ENCODE results near the gene MGAT4B. TPM values are rescaled to one million over a fixed set of nuclear protein-coding genes. Genes with fewer than 3 reads are reported as not detected.

Gene MGAT4B
- polyA plus RNA-seq, 3 donors = 12.4 to 151 (median 14.3) TPM

DNA sequence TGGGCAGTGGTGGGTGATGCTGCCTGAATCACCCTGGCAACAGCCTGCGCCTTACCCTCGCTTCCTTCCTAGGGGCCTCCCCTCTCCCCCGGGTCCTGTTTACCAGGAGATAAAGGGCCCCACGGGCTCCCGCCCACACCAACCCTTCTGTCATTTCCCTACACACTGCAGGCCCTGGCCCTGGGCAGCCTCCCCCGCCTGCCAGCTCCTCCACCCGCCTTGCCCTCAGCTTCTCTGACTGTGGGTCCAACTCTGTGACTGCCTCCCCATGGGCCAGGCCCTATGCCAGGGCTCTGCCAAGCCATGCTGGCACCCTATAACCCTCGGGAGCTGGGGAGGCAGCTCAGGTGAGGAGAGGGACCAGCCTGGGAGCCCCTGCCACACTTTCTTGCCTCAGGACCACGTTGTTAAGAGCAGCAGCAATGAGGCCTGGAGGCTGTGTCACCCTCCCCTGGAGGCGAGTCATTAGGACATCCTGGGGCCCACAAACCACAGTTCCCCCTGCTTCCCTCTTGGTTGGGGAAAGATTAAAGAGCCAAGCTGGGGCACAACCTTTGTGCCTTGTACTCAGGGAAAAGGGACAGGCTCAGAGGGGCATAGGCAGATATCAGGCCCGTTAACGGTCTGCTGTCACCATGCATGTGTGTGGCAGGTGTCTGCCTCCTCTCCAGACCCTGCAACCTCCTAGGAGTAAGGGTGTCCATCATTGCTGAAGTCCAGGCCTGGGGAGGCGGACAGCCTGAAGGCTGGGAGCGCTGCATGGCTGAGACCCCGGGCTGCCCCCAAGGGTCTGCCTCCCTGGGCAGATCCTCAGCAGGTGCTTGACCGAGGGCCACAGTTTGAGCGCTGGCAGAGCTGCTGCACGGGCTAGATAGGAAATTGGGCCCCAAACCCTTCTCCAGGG is 2.8 kb downstream of the MGAT4B start:
- peak overlapping the region; percentile 14 to 33 for H3K27ac ChIP-seq (ENCODE audit: low read depth in 1 of 2, low read length in 2 of 2)
- 18% methylated on average over 17 of the region's 18 CpGs for WGBS (ENCODE audit: insufficient coverage)
- no peaks in the 10 kb centered on the region for H3K27me3 ChIP-seq (ENCODE audit: control insufficient read depth in 2 of 2, insufficient read depth in 2 of 2, low read length in 2 of 2)
- peaks cover 45% of the 10 kb centered on the region for H3K79me2 ChIP-seq (ENCODE audit: insufficient read depth, low read length)
- no peaks in the 10 kb centered on the region for H3K9me3 Mint-ChIP-seq
- peaks cover 69% of the 10 kb centered on the region for H4K20me1 ChIP-seq (ENCODE audit: insufficient read depth, low read length)
- H3K27ac Mint-ChIP-seq = peak overlapping the region in 6 of 7 donors; percentile 63 to 82 (median 72)
- H3K9ac ChIP-seq (ENCODE audit: insufficient read depth, low read length, poor library complexity, severe bottlenecking) = peak overlapping the region; percentile 71
- peak overlapping the region; percentile 87 for H3K4me2 ChIP-seq (replicated peaks; ENCODE audit: extremely low read depth, low read length, poor library complexity, severe bottlenecking)
- peak overlapping the region in 1 of 3 experiments; percentile 80 for H3K4me3 ChIP-seq (replicated peaks in 1 of 3; ENCODE audit: low read depth in 2 of 3, low read length in 3 of 3)
- H3K36me3 Mint-ChIP-seq = peaks cover 24 to 31% of the 10 kb centered on the region in 2 donors
- peaks cover 36% of the 10 kb centered on the region for H3K4me1 Mint-ChIP-seq
- TF ChIP-seq, protein P1, sequence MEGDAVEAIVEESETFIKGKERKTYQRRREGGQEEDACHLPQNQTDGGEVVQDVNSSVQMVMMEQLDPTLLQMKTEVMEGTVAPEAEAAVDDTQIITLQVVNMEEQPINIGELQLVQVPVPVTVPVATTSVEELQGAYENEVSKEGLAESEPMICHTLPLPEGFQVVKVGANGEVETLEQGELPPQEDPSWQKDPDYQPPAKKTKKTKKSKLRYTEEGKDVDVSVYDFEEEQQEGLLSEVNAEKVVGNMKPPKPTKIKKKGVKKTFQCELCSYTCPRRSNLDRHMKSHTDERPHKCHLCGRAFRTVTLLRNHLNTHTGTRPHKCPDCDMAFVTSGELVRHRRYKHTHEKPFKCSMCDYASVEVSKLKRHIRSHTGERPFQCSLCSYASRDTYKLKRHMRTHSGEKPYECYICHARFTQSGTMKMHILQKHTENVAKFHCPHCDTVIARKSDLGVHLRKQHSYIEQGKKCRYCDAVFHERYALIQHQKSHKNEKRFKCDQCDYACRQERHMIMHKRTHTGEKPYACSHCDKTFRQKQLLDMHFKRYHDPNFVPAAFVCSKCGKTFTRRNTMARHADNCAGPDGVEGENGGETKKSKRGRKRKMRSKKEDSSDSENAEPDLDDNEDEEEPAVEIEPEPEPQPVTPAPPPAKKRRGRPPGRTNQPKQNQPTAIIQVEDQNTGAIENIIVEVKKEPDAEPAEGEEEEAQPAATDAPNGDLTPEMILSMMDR (IDR thresholded peaks at IDR 0.05) = no peak
- H3K27me3 Mint-ChIP-seq (ENCODE audit: low read depth in 3 of 3) = peaks cover 0 to 2% (median 0%) of the 10 kb centered on the region in 3 donors
- intact Hi-C loops (cut with micrococcal nuclease) = loop anchor here (2.0 to 5.0 kb wide), 3 partner anchors 17 to 103 kb away; partner anchors contain the start of genes SQSTM1 (in 1 of the 2) and TBC1D9B (in 1 of the 2)
- no peak overlapping the region for H2AFZ ChIP-seq (ENCODE audit: insufficient read depth, low read depth, low read length, poor library complexity, severe bottlenecking)
- peaks cover 22 to 25% of the 10 kb centered on the region in 2 donors for H3K36me3 ChIP-seq (replicated peaks in 1 of 2; ENCODE audit: control insufficient read depth in 1 of 2, insufficient read depth in 2 of 2, low read length in 2 of 2)
- H3K4me1 ChIP-seq (ENCODE audit: control insufficient read depth in 1 of 2, insufficient read depth in 2 of 2, low read length in 2 of 2) = peaks cover 41 to 53% of the 10 kb centered on the region in 2 donors
- no peaks in the 10 kb centered on the region for H3K9me3 ChIP-seq (replicated peaks in 1 of 2; ENCODE audit: control insufficient read depth in 1 of 2, insufficient read depth in 1 of 2, low read length in 2 of 2)
- H3K4me3 Mint-ChIP-seq = peak overlapping the region; percentile 88 to 91
- peak; percentile 69 to 78 (median 77) for DNase-seq

DNA sequence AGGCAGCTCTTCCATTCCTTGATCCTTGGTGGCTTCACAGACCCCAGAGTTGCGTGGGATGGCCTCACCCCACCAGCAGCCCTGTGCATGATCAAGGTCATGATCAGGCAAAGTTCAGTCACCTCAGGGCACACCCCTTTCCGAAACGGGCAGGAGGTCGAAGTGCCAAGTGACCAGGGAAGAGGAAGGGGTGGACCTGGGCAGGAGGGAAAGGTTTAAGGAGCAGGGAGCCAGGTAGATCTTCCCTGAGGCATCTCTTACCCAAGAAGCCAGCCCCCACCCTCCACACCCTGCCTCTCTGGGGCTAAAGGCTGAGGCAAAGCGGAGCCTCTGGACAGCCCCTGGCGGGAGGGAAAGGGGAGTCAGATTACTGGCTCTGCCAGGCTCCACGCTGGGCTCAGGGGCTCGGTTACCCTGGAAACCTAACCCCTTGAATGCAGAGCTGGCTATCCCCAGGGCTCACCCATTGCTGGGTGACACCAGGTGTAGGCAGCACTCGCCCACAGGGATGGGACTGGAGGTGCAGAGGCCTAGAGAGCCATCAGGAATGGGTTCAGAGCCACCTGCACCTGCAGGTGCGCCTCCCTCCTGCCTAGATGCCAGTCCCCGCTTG is 3.6 kb downstream of the MGAT4B start:
- no peak overlapping the region for H3K4me3 Mint-ChIP-seq

More for the DNA sequence above, 3.6 kb downstream of the MGAT4B start:
- Mint-ChIP-seq H3K4me1 (peaks cover 36% of the 10 kb centered on the region), H3K36me3 (peaks cover 33 to 39% of the 10 kb centered on the region in 2 donors), H3K9me3 (no peaks in the 10 kb centered on the region), H3K27me3 (ENCODE audit: low read depth in 3 of 3) (peaks cover 0 to 2% (median 0%) of the 10 kb centered on the region in 3 donors), H3K27ac (peak overlapping the region in 1 of 7 donors; percentile 19)
- Histone ChIP-seq H3K27ac (ENCODE audit: low read depth in 1 of 2, low read length in 2 of 2) (no peak overlapping the region), H2AFZ (ENCODE audit: insufficient read depth, low read depth, low read length, poor library complexity, severe bottlenecking) (no peak overlapping the region), H3K27me3 (ENCODE audit: control insufficient read depth in 2 of 2, insufficient read depth in 2 of 2, low read length in 2 of 2) (no peaks in the 10 kb centered on the region), H3K79me2 (ENCODE audit: insufficient read depth, low read length) (peaks cover 43% of the 10 kb centered on the region), H3K9ac (ENCODE audit: insufficient read depth, low read length, poor library complexity, severe bottlenecking) (no peak overlapping the region), H3K4me3 (replicated peaks in 1 of 3; ENCODE audit: low read depth in 2 of 3, low read length in 3 of 3) (peak overlapping the region in 1 of 3 experiments; percentile 80), H3K36me3 (replicated peaks in 1 of 2; ENCODE audit: control insufficient read depth in 1 of 2, insufficient read depth in 2 of 2, low read length in 2 of 2) (peaks cover 30 to 33% of the 10 kb centered on the region in 2 donors), H3K4me2 (replicated peaks; ENCODE audit: extremely low read depth, low read length, poor library complexity, severe bottlenecking) (peak overlapping the region; percentile 87), H3K4me1 (ENCODE audit: control insufficient read depth in 1 of 2, insufficient read depth in 2 of 2, low read length in 2 of 2) (peaks cover 41 to 52% of the 10 kb centered on the region in 2 donors), H3K9me3 (replicated peaks in 1 of 2; ENCODE audit: control insufficient read depth in 1 of 2, insufficient read depth in 1 of 2, low read length in 2 of 2) (no peaks in the 10 kb centered on the region), H4K20me1 (ENCODE audit: insufficient read depth, low read length) (peaks cover 76% of the 10 kb centered on the region)
- no peak for DNase-seq
- TF ChIP-seq, protein P1 (IDR thresholded peaks at IDR 0.05) = no peak
- intact Hi-C loops (cut with micrococcal nuclease) = loop anchor here (5.0 kb wide), 2 partner anchors 34 to 104 kb away; partner anchors contain the start of gene TBC1D9B (in 1 of the 2)
- WGBS (ENCODE audit: insufficient coverage) = 83% methylated on average over 4 of the region's 11 CpGs
